H7 (cell line): ENCODE results near the gene PGBD2. TPM values are rescaled to one million over a fixed set of nuclear protein-coding genes. Genes with fewer than 3 reads are reported as not detected.
"Not testable (repeated sequence)": the region's sequence is repeated elsewhere in the genome, so short reads cannot be mapped to it uniquely, and the experiment has no call there.

Experiments used
- DNase-seq: peaks from one replicate; pipeline ENCODE4 v3.0.0; 2012
- H3K27me3 ChIP-seq: 2 replicates; pipeline ENCODE4 v1.6.0; 2011; ENCODE audit warnings: mild to moderate bottlenecking, low read length; ENCODE audit not compliant: control insufficient read depth, insufficient read depth
- H3K36me3 ChIP-seq: replicated peaks from 2 replicates; pipeline ENCODE4 v1.5.1; 2011; ENCODE audit warnings: low read length; ENCODE audit not compliant: control insufficient read depth, insufficient read depth
- H3K4me3 ChIP-seq: 2 replicates; pipeline ENCODE4 v1.5.1; 2011; ENCODE audit warnings: low read depth, mild to moderate bottlenecking, control low read depth, low read length, moderate library complexity; ENCODE audit not compliant: insufficient read depth
- total RNA-seq: library from RNA; depleted of rRNA; stranded (reverse); fragments of >200 nt; shearing (Covaris generic); gene quantifications from 2 replicates; pipeline ENCODE4 v1.2.3, GENCODE V29; 2014

The PGBD2 gene
- total RNA-seq, 1 experiment from 2014 or later: 3.6 TPM

DNA sequence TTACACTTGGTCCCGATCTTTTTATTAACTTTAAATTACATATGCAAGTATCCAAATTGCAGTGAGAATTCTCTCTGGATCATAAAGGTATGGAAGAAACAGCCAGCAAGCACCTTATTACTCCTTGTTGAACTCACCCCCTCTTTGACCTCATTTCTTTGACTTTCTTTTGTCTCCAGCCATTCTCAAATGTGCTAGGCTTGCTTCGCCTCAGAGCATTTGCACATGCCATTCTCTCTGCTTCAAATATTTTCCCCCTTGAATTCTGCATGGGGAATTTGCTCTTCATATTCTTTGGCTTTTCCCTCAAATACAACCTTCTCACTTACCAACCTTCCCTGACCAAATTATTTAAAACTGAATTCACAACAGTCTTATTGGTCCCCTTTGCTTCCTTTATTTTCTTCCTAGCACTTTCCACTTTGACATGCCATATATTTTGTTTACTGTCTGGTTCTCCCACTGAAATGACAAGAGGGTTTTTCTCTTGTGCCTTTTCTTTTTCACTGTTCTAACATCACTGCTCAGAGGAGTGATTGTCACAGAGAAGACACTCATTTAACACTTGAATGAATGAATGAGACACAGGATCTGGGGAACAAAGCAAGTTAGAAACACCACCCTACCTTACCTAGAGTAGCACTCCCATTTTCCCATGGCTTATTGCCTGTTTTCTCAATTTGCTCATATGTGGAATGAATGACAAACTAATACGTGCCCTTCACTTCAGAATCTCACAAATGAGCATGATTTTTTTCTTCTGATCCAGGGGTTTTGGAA, 1.4 kb upstream of the PGBD2 start:
- no peaks in the 10 kb centered on the region; the same call in 1 of the 2 replicates for H3K27me3 ChIP-seq
- no peak overlapping the region for H3K4me3 ChIP-seq
- no peak for DNase-seq
- no peaks in the 10 kb centered on the region for H3K36me3 ChIP-seq

- H3K36me3 ChIP-seq: no peaks in the 10 kb centered on the region
- no peaks in the 10 kb centered on the region; the same call in 1 of the 2 replicates for H3K27me3 ChIP-seq
- peak overlapping the region; percentile 83 for H3K4me3 ChIP-seq
- no peak for DNase-seq
These were observed 400 bp upstream of the PGBD2 start for GRCh38 chr1:248905662-248906008.

DNA sequence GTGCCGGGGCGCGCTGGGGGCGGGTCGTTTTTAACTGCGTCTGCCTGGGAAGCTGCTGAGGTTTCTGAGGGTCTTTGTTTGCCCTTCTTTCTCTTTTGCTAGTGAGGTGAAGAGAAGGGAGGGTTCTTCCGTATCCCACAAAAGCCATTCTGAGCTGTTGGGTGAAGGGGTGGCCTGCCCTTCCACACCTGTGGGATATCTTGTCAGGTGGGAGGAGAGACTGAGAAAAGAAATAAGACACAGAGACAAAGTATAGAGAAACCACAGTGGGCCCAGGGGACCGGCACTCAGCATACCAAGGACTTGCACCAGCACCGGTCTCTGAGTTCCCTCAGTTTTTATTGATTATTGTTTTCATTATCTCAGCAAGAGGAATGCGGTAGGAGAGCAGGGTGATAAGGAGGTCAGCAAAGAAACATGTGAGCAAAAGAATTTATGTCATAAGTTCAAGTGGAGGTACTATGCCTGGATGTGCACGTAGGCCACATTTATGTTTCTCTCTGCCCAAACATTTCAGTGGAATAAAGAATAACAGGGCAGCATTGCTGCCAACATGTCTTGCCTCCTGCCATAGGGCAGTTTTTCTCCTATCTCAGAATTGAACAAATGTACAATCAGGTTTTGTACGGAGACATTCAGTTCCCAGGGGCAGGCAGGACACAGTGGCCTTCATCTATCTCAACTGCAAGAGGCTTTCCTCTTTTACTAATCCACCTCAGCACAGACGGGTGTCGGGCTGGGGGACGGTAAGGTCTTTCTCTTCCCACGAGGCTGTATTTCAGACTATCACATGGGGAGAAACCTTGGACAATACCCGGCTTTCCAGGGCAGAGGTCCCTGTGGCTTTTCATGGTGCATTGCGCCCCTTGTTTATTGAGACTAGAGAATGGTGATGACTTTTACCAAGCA, 972 bp downstream of the PGBD2 start:
- no peak for DNase-seq
- Histone ChIP-seq H3K36me3 (no peaks in the 10 kb centered on the region), H3K27me3 (no peaks in the 10 kb centered on the region), H3K4me3 (peak overlapping the region; percentile 53)

GRCh38 chr1:248910761-248911160, 4.7 kb downstream of the PGBD2 start:
- no peaks in the 10 kb centered on the region for H3K27me3 ChIP-seq
- DNase-seq: no peak
- H3K36me3 ChIP-seq: peaks cover 8% of the 10 kb centered on the region
- H3K4me3 ChIP-seq: no peak overlapping the region

GRCh38 chr1:248913933-248914332, 7.9 kb downstream of the PGBD2 start:
- Histone ChIP-seq H3K36me3 (peaks cover 19% of the 10 kb centered on the region), H3K27me3 (no peaks in the 10 kb centered on the region), H3K4me3 (no peak overlapping the region)
- no peak for DNase-seq

DNA sequence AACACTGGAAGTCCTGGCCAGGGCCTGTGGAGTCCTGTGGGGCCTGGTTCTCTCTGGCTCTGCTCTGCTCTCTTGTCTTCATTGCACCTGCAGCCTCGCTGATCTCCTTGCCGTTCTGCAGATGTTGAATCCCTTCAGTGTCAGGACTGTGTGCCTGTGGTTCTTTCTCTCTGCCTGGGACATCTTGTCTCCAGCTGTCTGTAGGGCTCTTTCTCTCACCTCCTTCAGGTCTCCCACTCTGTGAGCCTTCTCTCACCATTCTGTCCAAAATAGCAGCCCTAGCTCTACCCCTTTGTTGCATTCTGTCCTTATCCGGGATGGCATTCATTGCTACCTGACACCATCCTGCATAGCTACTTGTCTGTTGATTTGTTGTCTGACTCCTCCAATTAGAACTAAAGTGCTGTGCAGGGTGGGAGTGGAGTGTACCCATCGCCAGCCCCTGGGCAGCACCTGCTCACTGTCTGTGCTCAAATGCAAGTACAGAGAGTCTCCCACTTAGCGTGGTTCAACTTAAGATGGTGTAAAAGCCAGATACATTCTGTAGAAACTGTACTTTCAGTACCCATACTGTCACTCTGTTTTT, 8.9 kb downstream of the PGBD2 start:
- H3K36me3 ChIP-seq: peaks cover 19% of the 10 kb centered on the region

GRCh38 chr1:248918131-248918530, 12.1 kb downstream of the PGBD2 start:
- Histone ChIP-seq H3K36me3 (peaks cover 19% of the 10 kb centered on the region), H3K4me3 (no peak overlapping the region), H3K27me3 (no peaks in the 10 kb centered on the region)
- DNase-seq: no peak

More for the DNA sequence above, 8.9 kb downstream of the PGBD2 start:
- DNase-seq: no peak
- H3K27me3 ChIP-seq: no peaks in the 10 kb centered on the region
- H3K4me3 ChIP-seq: no peak overlapping the region

GRCh38 chr1:248923352-248924338, 17.6 kb downstream of the PGBD2 start:
- no peaks in the 10 kb centered on the region for H3K36me3 ChIP-seq
- DNase-seq: peak; percentile 4
- no peaks in the 10 kb centered on the region for H3K27me3 ChIP-seq
- no peak overlapping the region for H3K4me3 ChIP-seq

GRCh38 chr1:248924696-248925532, 18.9 kb downstream of the PGBD2 start:
- Histone ChIP-seq H3K4me3 (no peak overlapping the region), H3K36me3 (no peaks in the 10 kb centered on the region), H3K27me3 (no peaks in the 10 kb centered on the region)
- DNase-seq: peak; percentile 63

DNA sequence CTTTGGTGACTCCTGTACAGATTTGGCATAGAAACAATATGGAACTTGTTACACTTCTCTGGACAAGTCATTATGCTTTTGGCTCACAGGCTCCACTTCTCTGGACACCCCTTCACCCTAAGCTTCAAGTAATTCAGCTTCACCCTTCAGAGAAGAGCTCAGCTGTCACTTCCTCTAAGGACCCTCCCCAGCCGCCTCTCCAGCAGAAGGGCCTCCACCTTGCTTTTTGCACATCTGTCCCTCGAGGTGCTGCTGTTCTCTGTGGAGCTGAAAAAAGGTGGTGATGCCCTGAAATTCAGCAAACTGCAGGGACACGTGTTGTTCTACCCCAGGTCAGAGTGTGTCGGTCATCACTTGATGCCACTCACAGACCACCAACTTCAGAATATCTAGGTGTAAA, 19.8 kb downstream of the PGBD2 start:
- DNase-seq, H3K4me3 ChIP-seq, H3K27me3 ChIP-seq, H3K36me3 ChIP-seq: not testable (repeated sequence)

- H3K36me3 ChIP-seq: no peaks in the 10 kb centered on the region
- H3K4me3 ChIP-seq: no peak overlapping the region
- H3K27me3 ChIP-seq: no peaks in the 10 kb centered on the region
- no peak for DNase-seq
These were observed 20.6 kb downstream of the PGBD2 start for GRCh38 chr1:248926401-248927182.

DNA sequence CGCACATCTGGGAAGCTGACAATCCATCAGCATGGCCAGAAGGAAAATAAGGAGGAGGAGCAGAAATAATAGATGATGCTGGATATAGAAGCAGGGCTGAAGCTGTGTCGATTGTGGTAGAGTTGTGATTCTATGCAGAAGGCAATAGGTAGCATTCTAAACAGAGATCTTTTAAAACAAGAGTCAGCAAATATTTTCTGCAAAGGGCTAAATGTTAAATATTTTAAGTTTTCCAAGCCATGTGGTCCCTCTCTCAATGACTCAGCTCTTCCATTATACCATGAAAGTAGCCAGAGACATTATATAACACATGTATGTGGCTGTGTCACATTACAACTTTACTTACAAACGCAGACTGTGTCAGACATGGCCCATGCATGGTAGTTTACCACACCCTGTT, 21.2 kb downstream of the PGBD2 start:
- not testable (repeated sequence) for DNase-seq, H3K4me3 ChIP-seq, H3K27me3 ChIP-seq, H3K36me3 ChIP-seq

- H3K4me3 ChIP-seq, H3K36me3 ChIP-seq, DNase-seq, H3K27me3 ChIP-seq: not testable (repeated sequence)
These were observed 22.1 kb downstream of the PGBD2 start for GRCh38 chr1:248928122-248928521.
